HepG2 (cell line): ENCODE results near the gene TCAF1. TPM values are rescaled to one million over a fixed set of nuclear protein-coding genes. Genes with fewer than 3 reads are reported as not detected.
A peak's percentile ranks its signal among the peaks of the same experiment; 100 is the strongest.

Experiments used
- AKAP8 ChIP-seq: sonication (generic); formaldehyde crosslinking; IDR thresholded peaks from 2 replicates; pipeline ENCODE4 v1.5.1; 2020; ENCODE audit warnings: mild to moderate bottlenecking, missing genetic modification reagents
- FLYWCH1 ChIP-seq: sonication (generic); formaldehyde crosslinking; IDR thresholded peaks from 2 replicates; pipeline ENCODE4 v1.8.1; 2023; ENCODE audit warnings: mild to moderate bottlenecking, missing genetic modification reagents
- FOXA3 ChIP-seq: IDR thresholded peaks from 2 replicates; pipeline ENCODE4 v1.6.1; 2016; ENCODE audit warnings: missing genetic modification reagents, missing compliant biosample characterization
- HNRNPH1 ChIP-seq: fragments of 200-400 bp; formaldehyde crosslinking; optimal IDR thresholded peaks from 2 replicates; pipeline ENCODE3; 2017; ENCODE audit warnings: mild to moderate bottlenecking, low read depth, low read length
- MBD4 ChIP-seq: IDR thresholded peaks from 2 replicates; pipeline ENCODE4 v1.6.1; 2012; ENCODE audit warnings: low read length, inconsistent platforms, borderline replicate concordance
- NCOA2 ChIP-seq: sonication (generic); formaldehyde crosslinking; IDR thresholded peaks from 2 replicates; pipeline ENCODE4 v1.8.0; 2022; ENCODE audit warnings: inconsistent platforms
- SALL2 ChIP-seq: sonication (generic); formaldehyde crosslinking; IDR thresholded peaks from 2 replicates; pipeline ENCODE4 v1.8.1; 2023; ENCODE audit warnings: mild to moderate bottlenecking, missing genetic modification reagents, inconsistent platforms
- SNRNP70 ChIP-seq: fragments of 200-400 bp; formaldehyde crosslinking; IDR thresholded peaks from 2 replicates; pipeline ENCODE4 v1.6.1; 2017; ENCODE audit warnings: mild to moderate bottlenecking, low read depth, low read length, moderate library complexity
- SRY ChIP-seq: sonication (generic); formaldehyde crosslinking; IDR thresholded peaks from 2 replicates; pipeline ENCODE4 v1.8.0; 2022; ENCODE audit warnings: mild to moderate bottlenecking, missing genetic modification reagents
- TBP ChIP-seq: sonication (generic); formaldehyde crosslinking; IDR thresholded peaks from 2 replicates; pipeline ENCODE4 v1.5.0; 2020; ENCODE audit warnings: missing genetic modification reagents
- ZFAT ChIP-seq: sonication (generic); formaldehyde crosslinking; conservative IDR thresholded peaks from 2 replicates; pipeline ENCODE4 v1.8.1; 2023; ENCODE audit warnings: missing genetic modification reagents, inconsistent platforms
- ZNF207 ChIP-seq: fragments of 450-650 bp; IDR thresholded peaks from 2 replicates; pipeline ENCODE4 v1.6.1; 2016; ENCODE audit warnings: antibody characterized with exemption, borderline replicate concordance
- ZNF431 ChIP-seq: sonication (generic); formaldehyde crosslinking; IDR thresholded peaks from 2 replicates; pipeline ENCODE4 v1.9.0; 2022; ENCODE audit warnings: missing genetic modification reagents, low read depth, mild to moderate bottlenecking, borderline replicate concordance
- ZNF496 ChIP-seq: sonication (generic); formaldehyde crosslinking; IDR thresholded peaks from 2 replicates; pipeline ENCODE4 v1.8.1; 2023; ENCODE audit warnings: mild to moderate bottlenecking, moderate library complexity, missing genetic modification reagents; ENCODE audit not compliant: insufficient replicate concordance
- ZNF563 ChIP-seq: sonication (generic); formaldehyde crosslinking; IDR thresholded peaks from 2 replicates; pipeline ENCODE4 v1.8.0; 2022; ENCODE audit warnings: mild to moderate bottlenecking, moderate library complexity, missing genetic modification reagents
- ZNF589 ChIP-seq: sonication (generic); formaldehyde crosslinking; conservative IDR thresholded peaks from 2 replicates; pipeline ENCODE4 v1.8.0; 2022; ENCODE audit warnings: mild to moderate bottlenecking, moderate library complexity, missing genetic modification reagents
- ZNF775 ChIP-seq: sonication (generic); formaldehyde crosslinking; IDR thresholded peaks from 2 replicates; pipeline ENCODE4 v1.4.0; 2020; ENCODE audit warnings: missing genetic modification reagents, mild to moderate bottlenecking, moderate library complexity, borderline replicate concordance
- ZNF841 ChIP-seq: sonication (generic); formaldehyde crosslinking; IDR thresholded peaks from 2 replicates; pipeline ENCODE4 v1.8.1; 2023; ENCODE audit warnings: missing genetic modification reagents, borderline replicate concordance
- polyA plus RNA-seq, 8 experiments: library from polyadenylated mRNA; depleted of rRNA in 3 of 8; stranded (reverse) in 7 of 8; unstranded in 1 of 8; fragments of >200 nt; fragmentation: Illumina TruSeq in 4 of 8; extraction: Trizol in 4 of 8; gene quantifications; 2 replicates each; pipeline versions ENCODE4 v1.2.1 to v1.2.3, GENCODE V29; 2011 to 2016; ENCODE audit warnings: low read depth in 4 of 8, missing spikeins in 1 of 8, mixed read lengths in 1 of 8; ENCODE audit not compliant: insufficient read depth in 1 of 8
- total RNA-seq, 5 experiments: library from RNA; depleted of rRNA; stranded (reverse); fragments of >200 nt; fragmentation: Illumina TruSeq; extraction: Trizol; gene quantifications; 2 replicates each; pipeline ENCODE4 v1.2.3, GENCODE V29; 2016; ENCODE audit warnings: low read depth in 1 of 5
- TF ChIP-seq, protein P1 (sequence below): sonication (generic); formaldehyde crosslinking; IDR thresholded peaks from 2 replicates; pipeline ENCODE4 v1.4.0; 2020; ENCODE audit warnings: mild to moderate bottlenecking, missing genetic modification reagents
- TF ChIP-seq, protein P2 (sequence below): IDR thresholded peaks from 2 replicates; pipeline ENCODE4 v1.6.1; 2016; ENCODE audit warnings: mild to moderate bottlenecking, missing biosample characterization, missing genetic modification reagents
- TF ChIP-seq, protein P3 (sequence below), 2 experiments: sonication (generic) in 1 of 2; formaldehyde crosslinking in 1 of 2; IDR thresholded peaks; 2 replicates each; pipeline versions ENCODE4 v1.6.1 to v1.9.0; 2014 to 2022; ENCODE audit warnings: antibody characterized with exemption in 1 of 2, borderline replicate concordance in 1 of 2, inconsistent platforms in 1 of 2, low read depth in 1 of 2, missing genetic modification reagents in 1 of 2
- TF ChIP-seq, protein P4 (sequence below): IDR thresholded peaks from 2 replicates; pipeline ENCODE4 v1.6.1; 2016; ENCODE audit warnings: missing biosample characterization, missing genetic modification reagents, low read depth
- TF ChIP-seq, protein P5 (sequence below): sonication (generic); formaldehyde crosslinking; IDR thresholded peaks from 2 replicates; pipeline ENCODE4 v1.4.0; 2020; ENCODE audit warnings: mild to moderate bottlenecking, missing genetic modification reagents

TCAF1 gene
- total and polyA plus RNA-seq, 2 of the 13 experiments (the other 11 are each of a cell fraction or from before 2014, with no cell fraction given): 36.2 to 101 TPM

DNA sequence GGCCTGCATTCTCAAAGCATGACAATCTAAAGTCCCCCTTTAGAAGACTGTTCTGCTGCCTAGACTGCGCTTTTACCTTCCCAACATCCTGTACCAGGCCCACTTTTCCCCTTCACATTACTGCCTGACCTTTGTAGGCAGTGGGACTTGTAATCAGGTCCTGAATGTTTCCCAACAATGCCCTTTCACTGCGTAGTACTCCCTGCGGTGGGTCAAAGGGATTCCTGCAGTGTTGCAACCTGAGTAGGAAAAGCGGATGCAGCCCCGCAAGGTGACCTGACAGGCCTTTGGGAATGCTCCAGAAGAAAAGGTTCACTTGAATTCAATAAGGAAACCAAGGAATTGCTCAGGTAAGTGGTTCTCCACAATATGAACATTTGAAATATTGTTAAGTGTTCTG, 4.9 kb upstream of the TCAF1 start (continued):
- TF ChIP-seq, protein P1, sequence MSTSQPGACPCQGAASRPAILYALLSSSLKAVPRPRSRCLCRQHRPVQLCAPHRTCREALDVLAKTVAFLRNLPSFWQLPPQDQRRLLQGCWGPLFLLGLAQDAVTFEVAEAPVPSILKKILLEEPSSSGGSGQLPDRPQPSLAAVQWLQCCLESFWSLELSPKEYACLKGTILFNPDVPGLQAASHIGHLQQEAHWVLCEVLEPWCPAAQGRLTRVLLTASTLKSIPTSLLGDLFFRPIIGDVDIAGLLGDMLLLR (CRISPR knock-in tag): no peak
- TF ChIP-seq HNRNPH1 (no peak), SRY (CRISPR knock-in tag) (no peak), ZNF841 (no peak), ZNF431 (CRISPR knock-in tag) (no peak; the same call in 1 of the 2 replicates), ZNF563 (CRISPR knock-in tag) (no peak), ZNF496 (CRISPR knock-in tag) (no peak), ZFAT (no peak), ZNF589 (no peak), TBP (CRISPR knock-in tag) (no peak), ZNF775 (CRISPR knock-in tag) (no peak), NCOA2 (peak; percentile 94), AKAP8 (no peak), SNRNP70 (no peak), ZNF207 (no peak), MBD4 (peak; percentile 86), FOXA3 (peak; percentile 85), SALL2 (CRISPR knock-in tag) (no peak), FLYWCH1 (no peak)
- TF ChIP-seq, protein P2, sequence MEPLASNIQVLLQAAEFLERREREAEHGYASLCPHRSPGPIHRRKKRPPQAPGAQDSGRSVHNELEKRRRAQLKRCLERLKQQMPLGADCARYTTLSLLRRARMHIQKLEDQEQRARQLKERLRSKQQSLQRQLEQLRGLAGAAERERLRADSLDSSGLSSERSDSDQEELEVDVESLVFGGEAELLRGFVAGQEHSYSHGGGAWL (CRISPR knock-in tag): no peak
- TF ChIP-seq, protein P3, sequence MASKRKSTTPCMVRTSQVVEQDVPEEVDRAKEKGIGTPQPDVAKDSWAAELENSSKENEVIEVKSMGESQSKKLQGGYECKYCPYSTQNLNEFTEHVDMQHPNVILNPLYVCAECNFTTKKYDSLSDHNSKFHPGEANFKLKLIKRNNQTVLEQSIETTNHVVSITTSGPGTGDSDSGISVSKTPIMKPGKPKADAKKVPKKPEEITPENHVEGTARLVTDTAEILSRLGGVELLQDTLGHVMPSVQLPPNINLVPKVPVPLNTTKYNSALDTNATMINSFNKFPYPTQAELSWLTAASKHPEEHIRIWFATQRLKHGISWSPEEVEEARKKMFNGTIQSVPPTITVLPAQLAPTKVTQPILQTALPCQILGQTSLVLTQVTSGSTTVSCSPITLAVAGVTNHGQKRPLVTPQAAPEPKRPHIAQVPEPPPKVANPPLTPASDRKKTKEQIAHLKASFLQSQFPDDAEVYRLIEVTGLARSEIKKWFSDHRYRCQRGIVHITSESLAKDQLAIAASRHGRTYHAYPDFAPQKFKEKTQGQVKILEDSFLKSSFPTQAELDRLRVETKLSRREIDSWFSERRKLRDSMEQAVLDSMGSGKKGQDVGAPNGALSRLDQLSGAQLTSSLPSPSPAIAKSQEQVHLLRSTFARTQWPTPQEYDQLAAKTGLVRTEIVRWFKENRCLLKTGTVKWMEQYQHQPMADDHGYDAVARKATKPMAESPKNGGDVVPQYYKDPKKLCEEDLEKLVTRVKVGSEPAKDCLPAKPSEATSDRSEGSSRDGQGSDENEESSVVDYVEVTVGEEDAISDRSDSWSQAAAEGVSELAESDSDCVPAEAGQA (IDR thresholded peaks at IDR 0.05; ENCODE audit: low read depth): no peak
- TF ChIP-seq, protein P3 (CRISPR knock-in tag; IDR thresholded peaks at IDR 0.05; ENCODE audit: borderline replicate concordance): no peak
- TF ChIP-seq, protein P4, sequence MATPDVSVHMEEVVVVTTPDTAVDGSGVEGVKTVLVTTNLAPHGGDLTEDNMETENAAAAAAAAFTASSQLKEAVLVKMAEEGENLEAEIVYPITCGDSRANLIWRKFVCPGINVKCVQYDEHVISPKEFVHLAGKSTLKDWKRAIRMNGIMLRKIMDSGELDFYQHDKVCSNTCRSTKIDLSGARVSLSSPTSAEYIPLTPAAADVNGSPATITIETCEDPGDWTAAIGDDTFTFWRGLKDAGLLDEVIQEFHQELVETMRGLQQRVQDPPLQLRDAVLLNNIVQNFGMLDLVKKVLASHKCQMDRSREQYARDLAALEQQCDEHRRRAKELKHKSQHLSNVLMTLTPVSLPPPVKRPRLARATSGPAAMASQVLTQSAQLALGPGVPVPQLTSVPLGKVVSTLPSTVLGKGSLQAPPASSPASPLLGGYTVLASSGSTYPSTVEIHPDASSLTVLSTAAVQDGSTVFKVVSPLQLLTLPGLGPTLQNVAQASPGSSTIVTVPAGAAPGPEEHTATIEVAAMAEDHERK (CRISPR knock-in tag): no peak
- TF ChIP-seq, protein P5, sequence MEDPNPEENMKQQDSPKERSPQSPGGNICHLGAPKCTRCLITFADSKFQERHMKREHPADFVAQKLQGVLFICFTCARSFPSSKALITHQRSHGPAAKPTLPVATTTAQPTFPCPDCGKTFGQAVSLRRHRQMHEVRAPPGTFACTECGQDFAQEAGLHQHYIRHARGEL (CRISPR knock-in tag): no peak
